Upper lobe of left lung (tissue), 6 donors: ENCODE results near the gene MCTP1. TPM values are rescaled to one million over a fixed set of nuclear protein-coding genes. Genes with fewer than 3 reads are reported as not detected.

ENCODE experiments used
- ATAC-seq, 2 donors: fragments of 200-7000 bp; cut with Tn5 transposase; one replicate each; pipeline ENCODE4 v1.9.1; 2022; ENCODE audit warnings: mild to moderate bottlenecking in 2 of 2, moderate library complexity in 2 of 2; ENCODE audit not compliant: low FRiP score in 2 of 2
- DNase-seq, 2 donors: peaks; one replicate each; pipeline ENCODE4 v3.0.0-alpha.2; 2019 to 2020
- H3K27ac ChIP-seq, 4 donors: fragments of 200-600 bp; sonication (generic); one replicate each; pipeline ENCODE4 v1.5.1; 2016 to 2019
- H3K27me3 ChIP-seq, 4 donors: fragments of 200-600 bp; sonication (generic); one replicate each; pipeline ENCODE4 v1.5.1; 2017 to 2019
- H3K36me3 ChIP-seq, 4 donors: fragments of 200-600 bp; sonication (generic); one replicate each; pipeline ENCODE4 v1.5.1; 2016 to 2019
- H3K4me1 ChIP-seq, 4 donors: fragments of 200-600 bp; sonication (generic); one replicate each; pipeline ENCODE4 v1.5.1; 2018 to 2019
- H3K4me3 ChIP-seq, 4 donors: fragments of 200-600 bp; sonication (generic); one replicate each; pipeline ENCODE4 v1.5.1; 2017 to 2019; ENCODE audit warnings: mild to moderate bottlenecking in 2 of 4, moderate library complexity in 1 of 4
- H3K9me3 ChIP-seq, 4 donors: fragments of 200-600 bp; sonication (generic); one replicate each; pipeline ENCODE4 v1.5.1; 2018 to 2019
- CTCF ChIP-seq, 6 experiments: fragments of 450-650 bp in 4 of 6; fragments of 200-600 bp in 2 of 6; sonication (generic) in 2 of 6; IDR thresholded peaks; one replicate each; pipeline ENCODE4 v1.5.1; 2016 to 2019; ENCODE audit warnings: antibody characterized with exemption in 6 of 6
- EP300 ChIP-seq, 4 donors: sonication (generic); formaldehyde crosslinking; IDR thresholded peaks; one replicate each; pipeline ENCODE4 v1.5.1; 2017; ENCODE audit warnings: antibody characterized with exemption in 4 of 4, control low read depth in 2 of 4
- POLR2A ChIP-seq, 4 donors: fragments of 450-650 bp; IDR thresholded peaks; one replicate each; pipeline ENCODE4 v1.5.1; 2016 to 2017; ENCODE audit warnings: antibody characterized with exemption in 4 of 4, mild to moderate bottlenecking in 2 of 4
- POLR2AphosphoS5 ChIP-seq, 2 donors: sonication (generic); formaldehyde crosslinking; IDR thresholded peaks; one replicate each; pipeline ENCODE4 v1.5.1; 2017; ENCODE audit warnings: antibody characterized with exemption in 2 of 2
- WGBS, 2 donors: methylation state at CpG; one replicate each; pipeline ENCODE4 v1.1.5; 2017 to 2018; 5-methylcytosine and 5-hydroxymethylcytosine counted together
- total RNA-seq, 6 donors: library from RNA; depleted of rRNA in 4 of 6; stranded (reverse); fragments of >200 nt in 4 of 6; gene quantifications; one replicate each; pipeline versions ENCODE4 v1.1.0 to v1.2.1, GENCODE V29; 2016 to 2021
- donor health status: DM: no; HTN: no; CAD: no; lungs with moderate emphysema.
- donor health status: DM: no; HTN: yes; CAD: no; lungs with severe emphysema.

The MCTP1 gene
- total RNA-seq, 6 donors from 2014 or later = 30.4 to 43.8 (median 38.3) TPM

GRCh38 chr5:94693043-94693822 lies 591.7 kb downstream of the MCTP1 start:
- H3K27me3 ChIP-seq = no peaks in the 10 kb centered on the region
- 41 to 46% methylated on average over 5 of the region's 5 CpGs for WGBS, 2 donors
- peak in 1 of 2 donors; percentile 57 for ATAC-seq
- no peak for DNase-seq
- H3K36me3 ChIP-seq = peaks cover 0 to 12% (median 4%) of the 10 kb centered on the region in 4 donors
- H3K27ac ChIP-seq = no peak overlapping the region
- no peaks in the 10 kb centered on the region for H3K9me3 ChIP-seq
- H3K4me1 ChIP-seq = peaks cover 0 to 5% (median 2%) of the 10 kb centered on the region in 4 donors
- TF ChIP-seq CTCF (IDR thresholded peaks at IDR 0.05) = peak in 3 of 6 experiments; percentile 10 to 32 (median 18)
- no peak for TF ChIP-seq EP300 (IDR thresholded peaks at IDR 0.05)
- TF ChIP-seq POLR2AphosphoS5 (IDR thresholded peaks at IDR 0.05) = no peak
- no peak overlapping the region for H3K4me3 ChIP-seq

GRCh38 chr5:94692581-94692980 lies 592.3 kb downstream of the MCTP1 start:
- H3K9me3 ChIP-seq = no peaks in the 10 kb centered on the region
- no peak overlapping the region for H3K27ac ChIP-seq
- no peaks in the 10 kb centered on the region for H3K27me3 ChIP-seq
- ATAC-seq = no peak
- H3K36me3 ChIP-seq = peaks cover 0 to 12% (median 4%) of the 10 kb centered on the region in 4 donors
- no peak for DNase-seq
- 87 to 92% methylated on average over 3 of the region's 3 CpGs for WGBS, 2 donors
- peaks cover 0 to 5% (median 2%) of the 10 kb centered on the region in 4 donors for H3K4me1 ChIP-seq
- TF ChIP-seq POLR2A (IDR thresholded peaks at IDR 0.05) = no peak
- TF ChIP-seq CTCF (IDR thresholded peaks at IDR 0.05) = no peak
- no peak for TF ChIP-seq EP300 (IDR thresholded peaks at IDR 0.05)
- no peak for TF ChIP-seq POLR2AphosphoS5 (IDR thresholded peaks at IDR 0.05)
- no peak overlapping the region for H3K4me3 ChIP-seq

GRCh38 chr5:94691949-94692348 lies 592.9 kb downstream of the MCTP1 start:
- no peak for DNase-seq
- H3K36me3 ChIP-seq = peaks cover 0 to 18% (median 6%) of the 10 kb centered on the region in 4 donors
- ATAC-seq = peak in 1 of 2 donors; percentile 46
- no peak overlapping the region for H3K4me3 ChIP-seq
- no peak for TF ChIP-seq CTCF (IDR thresholded peaks at IDR 0.05)
- TF ChIP-seq POLR2AphosphoS5 (IDR thresholded peaks at IDR 0.05) = no peak
- TF ChIP-seq POLR2A (IDR thresholded peaks at IDR 0.05) = no peak
- TF ChIP-seq EP300 (IDR thresholded peaks at IDR 0.05) = no peak
- no peaks in the 10 kb centered on the region for H3K27me3 ChIP-seq
- 47 to 54% methylated on average over 4 of the region's 4 CpGs for WGBS, 2 donors
- peaks cover 0 to 5% (median 2%) of the 10 kb centered on the region in 4 donors for H3K4me1 ChIP-seq
- no peak overlapping the region for H3K27ac ChIP-seq
- no peaks in the 10 kb centered on the region for H3K9me3 ChIP-seq

- ATAC-seq = no peak
- WGBS, 2 donors = 86 to 100% methylated on average over 1 of the region's 1 CpG
- Histone ChIP-seq H3K36me3 (peaks cover 0 to 24% (median 6%) of the 10 kb centered on the region in 4 donors), H3K27ac (no peak overlapping the region), H3K4me3 (no peak overlapping the region), H3K9me3 (no peaks in the 10 kb centered on the region), H3K4me1 (peaks cover 0 to 5% (median 2%) of the 10 kb centered on the region in 4 donors), H3K27me3 (no peaks in the 10 kb centered on the region)
- DNase-seq = no peak
- no peak for TF ChIP-seq CTCF (IDR thresholded peaks at IDR 0.05)
- no peak for TF ChIP-seq POLR2AphosphoS5 (IDR thresholded peaks at IDR 0.05)
- no peak for TF ChIP-seq EP300 (IDR thresholded peaks at IDR 0.05)
- TF ChIP-seq POLR2A (IDR thresholded peaks at IDR 0.05) = no peak
Measured at GRCh38 chr5:94691291-94691690, 593.6 kb downstream of the MCTP1 start.
